Chondrocyte (in vitro differentiated cells): Measurements from ENCODE around the gene SYT6. TPM values are rescaled to one million over a fixed set of nuclear protein-coding genes. Genes with fewer than 3 reads are reported as not detected.

Source experiments
- DNase-seq: peaks from one replicate; pipeline ENCODE4 v3.0.0; 2021; ENCODE audit warnings: mixed read lengths, low spot score
- H3K27ac Mint-ChIP-seq: one replicate; pipeline ENCODE4 v1.8.0; 2021; ENCODE audit warnings: mild to moderate bottlenecking, moderate library complexity, mixed read lengths; ENCODE audit not compliant: unreplicated experiment
- H3K27me3 Mint-ChIP-seq: 2 replicates; pipeline ENCODE4 v1.8.0; 2021; ENCODE audit warnings: low read depth, mixed read lengths
- H3K36me3 Mint-ChIP-seq: 2 replicates; pipeline ENCODE4 v1.8.0; 2021; ENCODE audit warnings: low read depth, mixed read lengths
- H3K4me1 Mint-ChIP-seq: 2 replicates; pipeline ENCODE4 v1.8.0; 2021; ENCODE audit warnings: low read depth, mild to moderate bottlenecking, mixed read lengths
- H3K4me3 Mint-ChIP-seq: one replicate; pipeline ENCODE4 v1.8.0; 2021; ENCODE audit warnings: mild to moderate bottlenecking, moderate library complexity, mixed read lengths; ENCODE audit not compliant: unreplicated experiment
- H3K9me3 Mint-ChIP-seq: 2 replicates; pipeline ENCODE4 v1.8.0; 2021; ENCODE audit warnings: low read depth, mixed read lengths
- total RNA-seq: library from RNA; stranded (reverse); gene quantifications from 3 replicates; pipeline ENCODE4 v1.2.1, GENCODE V29; 2021
- TF ChIP-seq, protein P1 (sequence below): fragments of 200-600 bp; sonication (generic); IDR thresholded peaks from 2 replicates; pipeline ENCODE4 v1.5.0; 2021; ENCODE audit warnings: antibody characterized with exemption, mild to moderate bottlenecking, moderate library complexity

Gene SYT6
- total RNA-seq, 1 donor from 2014 or later = not detected

DNA sequence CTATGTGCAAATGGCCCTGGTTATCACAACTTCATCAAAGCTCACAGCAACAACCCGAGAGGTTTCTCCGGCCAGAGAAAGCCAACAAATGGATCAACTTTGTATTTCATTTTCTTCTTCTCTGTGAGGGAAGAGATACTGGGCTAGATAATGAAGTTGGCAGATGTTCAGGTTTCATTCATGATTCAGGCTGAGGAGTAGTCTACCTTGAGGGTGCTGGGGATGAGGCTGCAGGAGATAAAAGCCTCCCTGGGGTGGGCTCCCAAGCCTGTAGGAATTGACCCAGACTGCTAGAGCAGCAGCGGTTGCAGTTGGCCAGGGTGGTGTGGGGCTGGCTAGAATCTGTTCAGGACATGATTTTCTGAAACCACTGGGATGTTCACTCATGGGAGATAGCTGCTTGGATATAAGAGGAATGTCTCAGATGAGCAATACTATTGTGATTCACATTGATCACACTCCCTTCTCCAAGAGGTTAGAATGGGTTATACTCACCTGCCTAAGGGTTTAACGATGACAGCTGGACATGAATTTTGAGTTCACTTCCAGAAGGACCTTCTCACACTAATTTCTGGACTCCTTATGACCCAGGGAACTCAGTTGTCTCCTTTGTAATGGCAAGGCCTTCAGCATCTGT is 64.0 kb downstream of the SYT6 start:
- Mint-ChIP-seq H3K27ac (no peak overlapping the region), H3K36me3 (peaks cover 2% of the 10 kb centered on the region), H3K4me1 (peaks cover 9% of the 10 kb centered on the region), H3K9me3 (no peaks in the 10 kb centered on the region), H3K27me3 (peaks cover 32% of the 10 kb centered on the region), H3K4me3 (no peak overlapping the region)
- TF ChIP-seq, protein P1, sequence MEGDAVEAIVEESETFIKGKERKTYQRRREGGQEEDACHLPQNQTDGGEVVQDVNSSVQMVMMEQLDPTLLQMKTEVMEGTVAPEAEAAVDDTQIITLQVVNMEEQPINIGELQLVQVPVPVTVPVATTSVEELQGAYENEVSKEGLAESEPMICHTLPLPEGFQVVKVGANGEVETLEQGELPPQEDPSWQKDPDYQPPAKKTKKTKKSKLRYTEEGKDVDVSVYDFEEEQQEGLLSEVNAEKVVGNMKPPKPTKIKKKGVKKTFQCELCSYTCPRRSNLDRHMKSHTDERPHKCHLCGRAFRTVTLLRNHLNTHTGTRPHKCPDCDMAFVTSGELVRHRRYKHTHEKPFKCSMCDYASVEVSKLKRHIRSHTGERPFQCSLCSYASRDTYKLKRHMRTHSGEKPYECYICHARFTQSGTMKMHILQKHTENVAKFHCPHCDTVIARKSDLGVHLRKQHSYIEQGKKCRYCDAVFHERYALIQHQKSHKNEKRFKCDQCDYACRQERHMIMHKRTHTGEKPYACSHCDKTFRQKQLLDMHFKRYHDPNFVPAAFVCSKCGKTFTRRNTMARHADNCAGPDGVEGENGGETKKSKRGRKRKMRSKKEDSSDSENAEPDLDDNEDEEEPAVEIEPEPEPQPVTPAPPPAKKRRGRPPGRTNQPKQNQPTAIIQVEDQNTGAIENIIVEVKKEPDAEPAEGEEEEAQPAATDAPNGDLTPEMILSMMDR = no peak
- no peak for DNase-seq

DNA sequence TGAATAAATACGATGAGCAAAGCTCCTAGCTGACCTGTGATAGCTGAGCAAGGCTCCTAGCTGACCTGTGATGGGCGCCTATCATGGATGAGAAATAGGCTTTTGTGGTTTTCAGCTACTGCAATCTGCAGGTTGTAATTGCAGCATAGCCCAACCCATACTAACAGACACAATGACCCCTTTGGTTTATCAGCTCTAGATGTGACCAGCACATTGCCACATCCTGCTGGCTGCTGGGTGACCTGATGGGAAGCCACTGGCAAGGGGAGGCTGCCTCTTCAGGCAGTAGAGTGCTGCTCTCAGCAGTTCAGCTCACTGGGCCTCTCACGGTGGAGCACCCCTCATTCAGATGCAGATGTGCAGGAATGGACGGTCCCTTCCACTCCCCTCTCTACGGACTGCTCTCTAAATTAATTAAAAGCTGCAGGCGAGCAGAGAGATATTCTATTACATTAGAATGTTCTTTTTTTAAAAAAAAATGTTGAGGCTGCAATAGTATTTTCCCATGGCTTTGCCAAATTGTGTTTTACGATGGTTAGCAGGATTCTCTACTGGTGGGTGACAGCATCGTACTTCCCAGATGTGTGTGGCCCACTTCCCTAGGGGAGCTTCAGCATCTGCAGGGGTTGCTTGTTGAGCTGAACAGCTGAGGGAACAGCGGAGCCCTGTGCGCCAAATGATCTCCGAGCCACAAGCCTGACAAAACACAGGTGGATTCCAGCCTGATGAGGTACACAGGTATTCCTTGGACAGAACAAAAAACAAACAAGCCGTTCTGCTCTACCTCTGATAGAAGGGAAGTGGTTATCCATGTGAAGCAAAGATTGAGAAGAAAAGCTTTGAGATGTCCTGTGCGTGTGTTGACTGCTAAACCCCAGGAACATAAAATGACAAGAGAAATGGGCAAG is 65.0 kb downstream of the SYT6 start:
- no peak overlapping the region for H3K4me3 Mint-ChIP-seq
- no peak overlapping the region for H3K27ac Mint-ChIP-seq
- no peaks in the 10 kb centered on the region for H3K4me1 Mint-ChIP-seq
- H3K36me3 Mint-ChIP-seq = peaks cover 2% of the 10 kb centered on the region
- peaks cover 3% of the 10 kb centered on the region for H3K9me3 Mint-ChIP-seq
- H3K27me3 Mint-ChIP-seq = peaks cover 35% of the 10 kb centered on the region
- no peak for DNase-seq
- TF ChIP-seq, protein P1 = no peak

DNA sequence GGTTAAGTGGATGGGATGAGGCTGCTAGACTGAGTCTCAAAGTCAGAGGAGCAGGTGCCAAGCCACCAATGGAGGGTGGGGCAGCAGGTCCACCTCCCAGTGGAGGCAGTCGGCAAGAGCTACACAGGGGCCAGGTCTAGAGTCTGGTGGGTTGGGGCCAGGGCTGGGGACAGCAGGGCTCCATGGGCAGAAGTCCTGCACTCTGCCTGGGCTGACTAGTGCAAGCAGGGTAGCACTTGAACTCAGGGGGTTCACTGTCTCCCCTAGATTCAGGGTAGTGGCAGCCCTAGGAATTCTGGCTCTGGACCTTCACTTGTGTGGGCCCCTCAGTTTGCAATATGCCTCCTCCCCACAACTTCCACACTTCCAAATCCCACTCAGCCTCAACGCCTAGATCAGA is 66.2 kb downstream of the SYT6 start:
- H3K9me3 Mint-ChIP-seq = peaks cover 3% of the 10 kb centered on the region
- TF ChIP-seq, protein P1 = no peak
- no peak for DNase-seq
- no peak overlapping the region for H3K4me3 Mint-ChIP-seq
- peaks cover 2% of the 10 kb centered on the region for H3K36me3 Mint-ChIP-seq
- H3K27ac Mint-ChIP-seq = no peak overlapping the region
- H3K27me3 Mint-ChIP-seq = peaks cover 37% of the 10 kb centered on the region
- no peaks in the 10 kb centered on the region for H3K4me1 Mint-ChIP-seq

DNA sequence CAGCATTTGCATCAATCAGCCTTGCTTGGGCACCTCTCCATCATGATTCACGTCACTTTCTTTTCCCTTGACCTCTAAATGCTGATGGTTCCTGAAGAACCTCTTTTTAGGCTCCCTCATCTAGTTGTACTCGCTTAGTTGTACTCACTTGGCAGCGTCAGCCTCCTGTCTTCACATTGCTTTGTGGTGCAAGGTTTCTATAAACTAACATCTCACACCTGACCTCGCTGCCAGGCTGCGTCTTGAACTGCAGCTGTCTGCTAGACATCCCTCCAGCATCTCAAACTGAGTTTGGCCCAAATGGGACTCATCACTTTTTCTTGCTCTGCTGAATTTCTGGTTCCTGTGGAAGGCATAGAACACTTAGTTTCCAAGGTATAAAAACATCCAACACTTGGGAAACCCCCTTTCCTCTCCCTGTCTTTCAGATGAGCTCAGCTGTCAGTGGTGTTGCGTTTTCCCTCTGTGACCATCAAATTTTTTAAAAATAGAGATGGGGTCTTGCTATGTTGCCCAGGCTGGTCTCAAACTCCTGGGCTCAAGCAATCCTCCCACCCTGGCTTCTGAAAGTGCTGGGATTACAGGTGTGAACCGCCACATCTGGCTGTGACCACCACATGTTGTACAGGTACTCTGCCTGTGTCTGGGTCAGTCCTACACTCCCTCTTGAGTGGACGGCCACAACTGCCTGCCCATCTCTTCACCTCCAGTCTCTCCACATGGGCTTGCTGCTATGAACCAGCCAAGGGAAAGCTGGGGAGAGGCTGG is 66.9 kb downstream of the SYT6 start:
- Mint-ChIP-seq H3K27me3 (peaks cover 36% of the 10 kb centered on the region), H3K36me3 (peaks cover 1% of the 10 kb centered on the region), H3K4me3 (no peak overlapping the region), H3K9me3 (peaks cover 3% of the 10 kb centered on the region), H3K27ac (no peak overlapping the region), H3K4me1 (no peaks in the 10 kb centered on the region)
- TF ChIP-seq, protein P1 = no peak
- DNase-seq = no peak
